ENCODE results near the gene TOMM34. TPM values are rescaled to one million over a fixed set of nuclear protein-coding genes. Genes with fewer than 3 reads are reported as not detected.

The TOMM34 gene
- total and polyA plus RNA-seq, 9 of the 15 experiments (the other 6 are each of a cell fraction or from before 2014, with no cell fraction given): 18.1 to 69.4 (median 41.7) TPM

DNA sequence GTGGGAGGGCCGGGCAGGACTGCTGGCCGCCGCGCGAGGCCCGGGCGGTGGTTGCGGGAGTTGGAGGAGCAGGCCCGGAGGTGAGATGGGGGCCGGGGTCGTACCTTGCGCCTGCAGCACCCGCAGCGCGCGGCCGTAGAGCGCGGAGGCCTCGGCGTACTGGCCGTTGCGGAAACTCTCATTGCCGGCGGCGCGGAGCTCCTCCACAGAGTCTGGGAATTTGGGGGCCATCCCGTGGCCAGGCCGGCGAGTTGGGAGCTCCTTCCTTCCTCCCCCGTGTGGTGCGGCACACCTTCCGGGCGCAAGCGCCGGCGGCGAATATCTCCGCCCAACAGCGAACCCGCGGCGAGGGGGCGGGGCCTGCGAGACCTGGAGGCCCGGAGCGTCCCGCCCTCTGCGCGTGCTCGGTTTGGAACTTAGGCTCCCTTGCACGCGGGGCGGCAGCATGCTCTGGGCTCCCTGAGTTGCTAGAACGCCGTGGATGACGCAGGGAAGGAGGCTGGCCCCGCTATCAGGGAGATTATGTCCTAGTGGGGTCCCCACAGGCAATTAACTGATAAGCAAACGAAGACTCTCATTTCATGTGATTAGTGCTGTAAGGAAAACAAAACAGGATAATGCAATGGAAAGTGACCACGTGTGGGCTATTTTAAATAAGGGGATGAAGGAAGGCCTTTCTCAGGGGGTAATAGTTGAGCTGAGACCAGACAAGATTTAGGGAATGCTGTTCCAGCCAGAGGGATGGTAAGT is at the start of gene TOMM34 (continued):
- TF ChIP-seq, protein P1, sequence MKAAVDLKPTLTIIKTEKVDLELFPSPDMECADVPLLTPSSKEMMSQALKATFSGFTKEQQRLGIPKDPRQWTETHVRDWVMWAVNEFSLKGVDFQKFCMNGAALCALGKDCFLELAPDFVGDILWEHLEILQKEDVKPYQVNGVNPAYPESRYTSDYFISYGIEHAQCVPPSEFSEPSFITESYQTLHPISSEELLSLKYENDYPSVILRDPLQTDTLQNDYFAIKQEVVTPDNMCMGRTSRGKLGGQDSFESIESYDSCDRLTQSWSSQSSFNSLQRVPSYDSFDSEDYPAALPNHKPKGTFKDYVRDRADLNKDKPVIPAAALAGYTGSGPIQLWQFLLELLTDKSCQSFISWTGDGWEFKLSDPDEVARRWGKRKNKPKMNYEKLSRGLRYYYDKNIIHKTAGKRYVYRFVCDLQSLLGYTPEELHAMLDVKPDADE (conservative IDR thresholded peaks at IDR 0.05; ENCODE audit: control insufficient read depth, low read depth, low read length): 0 out of 2 replicates have a peak, but pooled peaks have one; percentile 63
- TF ChIP-seq POLR2A (conservative IDR thresholded peaks at IDR 0.05) (peak; percentile 90), WHSC1 (IDR thresholded peaks at IDR 0.05; ENCODE audit: low read length) (no peak), POLR2B (IDR thresholded peaks at IDR 0.05; ENCODE audit: low read depth, partially characterized antibody) (peak; percentile 76), TAF1 (IDR thresholded peaks at IDR 0.05; ENCODE audit: control insufficient read depth, extremely low read depth, insufficient read depth, low read length, severe bottlenecking) (peak; percentile 76), CBX1 (IDR thresholded peaks at IDR 0.05; ENCODE audit: low read depth) (0 out of 2 replicates have a peak, but pooled peaks have one; percentile 43), SOX6 (IDR thresholded peaks at IDR 0.05) (peak; percentile 57; the same call in 1 of the 2 replicates), ZNF436 (CRISPR knock-in tag; IDR thresholded peaks at IDR 0.05) (no peak), U2AF1 (optimal IDR thresholded peaks at IDR 0.05; ENCODE audit: low read depth, low read length) (no peak), FOXA3 (CRISPR knock-in tag; conservative IDR thresholded peaks at IDR 0.05 in 1 of 2, IDR thresholded peaks at IDR 0.05 in 1 of 2) (peak in 1 of 2 experiments; percentile 66; a peak in 1 of 4 replicates), MAZ (CRISPR knock-in tag; conservative IDR thresholded peaks at IDR 0.05 in 1 of 2, IDR thresholded peaks at IDR 0.05 in 1 of 2) (peak; percentile 30 to 82; a peak in 2 of 4 replicates)
- TF ChIP-seq, protein P2, sequence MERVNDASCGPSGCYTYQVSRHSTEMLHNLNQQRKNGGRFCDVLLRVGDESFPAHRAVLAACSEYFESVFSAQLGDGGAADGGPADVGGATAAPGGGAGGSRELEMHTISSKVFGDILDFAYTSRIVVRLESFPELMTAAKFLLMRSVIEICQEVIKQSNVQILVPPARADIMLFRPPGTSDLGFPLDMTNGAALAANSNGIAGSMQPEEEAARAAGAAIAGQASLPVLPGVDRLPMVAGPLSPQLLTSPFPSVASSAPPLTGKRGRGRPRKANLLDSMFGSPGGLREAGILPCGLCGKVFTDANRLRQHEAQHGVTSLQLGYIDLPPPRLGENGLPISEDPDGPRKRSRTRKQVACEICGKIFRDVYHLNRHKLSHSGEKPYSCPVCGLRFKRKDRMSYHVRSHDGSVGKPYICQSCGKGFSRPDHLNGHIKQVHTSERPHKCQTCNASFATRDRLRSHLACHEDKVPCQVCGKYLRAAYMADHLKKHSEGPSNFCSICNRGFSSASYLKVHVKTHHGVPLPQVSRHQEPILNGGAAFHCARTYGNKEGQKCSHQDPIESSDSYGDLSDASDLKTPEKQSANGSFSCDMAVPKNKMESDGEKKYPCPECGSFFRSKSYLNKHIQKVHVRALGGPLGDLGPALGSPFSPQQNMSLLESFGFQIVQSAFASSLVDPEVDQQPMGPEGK (CRISPR knock-in tag; IDR thresholded peaks at IDR 0.05; ENCODE audit: borderline replicate concordance): no peak
- TF ChIP-seq, protein P3, sequence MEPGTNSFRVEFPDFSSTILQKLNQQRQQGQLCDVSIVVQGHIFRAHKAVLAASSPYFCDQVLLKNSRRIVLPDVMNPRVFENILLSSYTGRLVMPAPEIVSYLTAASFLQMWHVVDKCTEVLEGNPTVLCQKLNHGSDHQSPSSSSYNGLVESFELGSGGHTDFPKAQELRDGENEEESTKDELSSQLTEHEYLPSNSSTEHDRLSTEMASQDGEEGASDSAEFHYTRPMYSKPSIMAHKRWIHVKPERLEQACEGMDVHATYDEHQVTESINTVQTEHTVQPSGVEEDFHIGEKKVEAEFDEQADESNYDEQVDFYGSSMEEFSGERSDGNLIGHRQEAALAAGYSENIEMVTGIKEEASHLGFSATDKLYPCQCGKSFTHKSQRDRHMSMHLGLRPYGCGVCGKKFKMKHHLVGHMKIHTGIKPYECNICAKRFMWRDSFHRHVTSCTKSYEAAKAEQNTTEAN (CRISPR knock-in tag; IDR thresholded peaks at IDR 0.05): peak; percentile 50; the same call in 1 of the 2 replicates
- TF ChIP-seq, protein P4, sequence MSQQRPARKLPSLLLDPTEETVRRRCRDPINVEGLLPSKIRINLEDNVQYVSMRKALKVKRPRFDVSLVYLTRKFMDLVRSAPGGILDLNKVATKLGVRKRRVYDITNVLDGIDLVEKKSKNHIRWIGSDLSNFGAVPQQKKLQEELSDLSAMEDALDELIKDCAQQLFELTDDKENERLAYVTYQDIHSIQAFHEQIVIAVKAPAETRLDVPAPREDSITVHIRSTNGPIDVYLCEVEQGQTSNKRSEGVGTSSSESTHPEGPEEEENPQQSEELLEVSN (IDR thresholded peaks at IDR 0.05; ENCODE audit: borderline replicate concordance in 1 of 2, extremely low read depth in 1 of 2, insufficient read depth in 1 of 2, insufficient read length in 1 of 2, low read depth in 1 of 2, low read length in 1 of 2, poor library complexity in 1 of 2, severe bottlenecking in 1 of 2): peak; percentile 81 to 94
- TF ChIP-seq, protein P5, sequence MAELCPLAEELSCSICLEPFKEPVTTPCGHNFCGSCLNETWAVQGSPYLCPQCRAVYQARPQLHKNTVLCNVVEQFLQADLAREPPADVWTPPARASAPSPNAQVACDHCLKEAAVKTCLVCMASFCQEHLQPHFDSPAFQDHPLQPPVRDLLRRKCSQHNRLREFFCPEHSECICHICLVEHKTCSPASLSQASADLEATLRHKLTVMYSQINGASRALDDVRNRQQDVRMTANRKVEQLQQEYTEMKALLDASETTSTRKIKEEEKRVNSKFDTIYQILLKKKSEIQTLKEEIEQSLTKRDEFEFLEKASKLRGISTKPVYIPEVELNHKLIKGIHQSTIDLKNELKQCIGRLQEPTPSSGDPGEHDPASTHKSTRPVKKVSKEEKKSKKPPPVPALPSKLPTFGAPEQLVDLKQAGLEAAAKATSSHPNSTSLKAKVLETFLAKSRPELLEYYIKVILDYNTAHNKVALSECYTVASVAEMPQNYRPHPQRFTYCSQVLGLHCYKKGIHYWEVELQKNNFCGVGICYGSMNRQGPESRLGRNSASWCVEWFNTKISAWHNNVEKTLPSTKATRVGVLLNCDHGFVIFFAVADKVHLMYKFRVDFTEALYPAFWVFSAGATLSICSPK (IDR thresholded peaks at IDR 0.05; ENCODE audit: borderline replicate concordance): no peak
